HUES64 (cell line): ENCODE measurements around the gene OTUD7B.
A peak's percentile ranks its signal among the peaks of the same experiment; 100 is the strongest.

Source experiments
- H3K27ac ChIP-seq: 2 replicates; pipeline ENCODE4 v1.7.0; 2013; ENCODE audit warnings: low read depth, low read length, inconsistent platforms
- H3K27me3 ChIP-seq: 2 replicates; pipeline ENCODE4 v1.6.1; 2013; ENCODE audit warnings: mild to moderate bottlenecking, low read length; ENCODE audit not compliant: insufficient read depth
- H3K36me3 ChIP-seq: 2 replicates; pipeline ENCODE4 v1.6.1; 2013; ENCODE audit warnings: mild to moderate bottlenecking, low read length; ENCODE audit not compliant: insufficient read depth
- H3K4me1 ChIP-seq: 2 replicates; pipeline ENCODE4 v1.6.1; 2013; ENCODE audit warnings: mild to moderate bottlenecking, low read length, moderate library complexity; ENCODE audit not compliant: insufficient read depth
- H3K4me3 ChIP-seq: 2 replicates; pipeline ENCODE4 v1.5.1; 2013; ENCODE audit warnings: mild to moderate bottlenecking, low read length, moderate library complexity
- H3K9ac ChIP-seq: 2 replicates; pipeline ENCODE4 v1.6.1; 2013; ENCODE audit warnings: mild to moderate bottlenecking, low read depth, low read length
- H3K9me3 ChIP-seq: 2 replicates; pipeline ENCODE4 v1.6.1; 2013; ENCODE audit warnings: low read depth, low read length; ENCODE audit not compliant: insufficient read depth
- WGBS: fragments of 150-250, 120-280 bp; methylation state at CpG from one replicate; pipeline ENCODE4 v1.1.7; 2013; ENCODE audit warnings: missing lambda C conversion rate; 5-methylcytosine and 5-hydroxymethylcytosine counted together

Gene OTUD7B

DNA sequence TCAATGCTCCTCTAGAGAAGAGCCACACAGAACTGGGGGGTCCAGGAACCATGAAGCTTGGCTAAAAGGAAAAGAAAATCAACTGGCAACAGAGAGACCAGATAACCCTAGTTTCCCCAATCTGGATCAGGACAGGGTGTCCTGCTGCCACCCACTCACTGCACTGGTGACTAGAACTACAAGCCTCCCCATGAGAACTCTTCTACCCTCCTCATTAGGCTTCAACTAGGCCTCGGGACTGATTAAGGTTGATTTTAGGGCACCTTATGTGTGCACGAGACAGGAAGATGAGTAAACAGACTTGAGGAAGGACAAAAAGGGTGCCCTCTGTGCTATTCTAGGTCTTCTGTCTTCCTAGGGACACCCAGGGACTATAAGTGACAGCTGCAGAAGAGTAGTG is 80.7 kb downstream of the OTUD7B start:
- no peak overlapping the region for H3K4me3 ChIP-seq
- H3K27ac ChIP-seq: no peak overlapping the region
- 91% methylated on average over 2 of the region's 2 CpGs for WGBS
- H3K4me1 ChIP-seq: peaks cover 9% of the 10 kb centered on the region
- no peaks in the 10 kb centered on the region for H3K27me3 ChIP-seq
- H3K9me3 ChIP-seq: no peaks in the 10 kb centered on the region
- peaks cover 21% of the 10 kb centered on the region for H3K36me3 ChIP-seq
- H3K9ac ChIP-seq: no peak overlapping the region

DNA sequence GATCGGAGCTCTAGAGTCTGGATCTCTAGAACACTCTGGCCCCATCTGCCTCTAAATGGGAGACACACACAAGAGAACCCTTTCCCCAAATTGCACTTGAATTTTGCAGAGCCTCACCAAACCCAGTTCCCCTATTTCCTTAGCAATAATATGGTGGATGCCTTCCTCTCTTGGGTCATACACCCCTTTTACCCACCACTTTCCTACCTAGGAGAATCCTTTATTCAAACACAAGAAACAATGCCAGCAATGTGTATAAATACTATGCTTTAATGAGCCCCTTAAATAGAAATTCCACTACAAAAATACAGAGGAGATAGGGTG is 82.2 kb downstream of the OTUD7B start:
- peaks cover 36% of the 10 kb centered on the region for H3K36me3 ChIP-seq
- H3K27ac ChIP-seq: peak overlapping the region; percentile 100
- peak overlapping the region; percentile 98 for H3K4me3 ChIP-seq
- H3K27me3 ChIP-seq: no peaks in the 10 kb centered on the region
- no CpG with 5 or more reads among the region's 1 CpG for WGBS
- H3K9me3 ChIP-seq: no peaks in the 10 kb centered on the region
- peaks cover 9% of the 10 kb centered on the region for H3K4me1 ChIP-seq
- H3K9ac ChIP-seq: peak overlapping the region; percentile 98

DNA sequence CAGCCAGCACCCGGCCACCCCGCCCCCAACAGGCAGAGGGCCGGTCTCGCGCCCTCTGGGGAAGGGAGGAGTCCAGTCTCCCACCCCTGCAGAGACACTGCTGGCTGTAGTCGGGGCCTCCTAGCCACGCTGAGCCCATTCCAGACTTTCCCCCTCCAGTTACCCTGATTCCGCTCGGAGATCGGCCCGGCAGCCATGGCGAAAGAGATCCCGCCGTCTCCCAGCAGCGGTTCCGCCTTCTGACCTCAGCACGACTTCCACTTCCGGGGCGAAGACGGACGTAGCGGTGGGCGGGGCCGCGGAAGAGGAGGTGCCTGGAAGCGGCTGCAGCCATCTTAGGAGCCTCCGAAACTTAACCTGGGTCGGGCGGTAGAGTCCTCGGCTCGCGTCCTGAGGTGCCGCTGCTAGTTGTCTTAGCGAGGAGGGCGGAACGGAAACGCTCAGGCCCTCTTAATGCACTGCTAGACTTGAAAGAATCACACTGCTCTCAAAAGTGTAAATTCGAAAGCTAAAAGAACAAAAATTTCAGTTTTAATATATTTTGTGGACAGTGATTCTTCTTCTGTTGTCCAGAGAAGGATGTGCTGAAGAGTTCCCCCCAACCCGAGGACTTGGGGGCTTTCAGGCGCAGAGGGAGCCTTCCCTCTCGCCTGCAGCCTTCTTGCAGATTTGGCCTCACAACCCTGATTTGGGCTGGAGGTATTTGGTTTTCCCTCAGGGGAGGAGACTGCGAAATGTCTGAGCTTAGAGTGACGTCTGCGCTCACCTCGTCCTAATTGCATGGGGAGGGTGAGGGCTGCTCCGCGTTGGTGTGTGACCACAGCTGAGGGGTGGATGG is 82.7 kb downstream of the OTUD7B start, which contains the start of gene SF3B4:
Gene SF3B4 (minus strand): TSS at position 241 of the 838 bp plus-strand sequence. CDS start 44 bp downstream, at position 197.
- H3K36me3 ChIP-seq: peaks cover 42% of the 10 kb centered on the region
- H3K27me3 ChIP-seq: no peaks in the 10 kb centered on the region
- H3K4me3 ChIP-seq: peak within 1 kb of the TSS; percentile 98
- H3K4me1 ChIP-seq: peaks cover 9% of the 10 kb centered on the region
- no peaks in the 10 kb centered on the region for H3K9me3 ChIP-seq
- H3K9ac ChIP-seq: peak within 1 kb of the TSS; percentile 98
- under 1% methylated on average over 46 of the region's 47 CpGs for WGBS
- H3K27ac ChIP-seq: peak within 1 kb of the TSS; percentile 100

DNA sequence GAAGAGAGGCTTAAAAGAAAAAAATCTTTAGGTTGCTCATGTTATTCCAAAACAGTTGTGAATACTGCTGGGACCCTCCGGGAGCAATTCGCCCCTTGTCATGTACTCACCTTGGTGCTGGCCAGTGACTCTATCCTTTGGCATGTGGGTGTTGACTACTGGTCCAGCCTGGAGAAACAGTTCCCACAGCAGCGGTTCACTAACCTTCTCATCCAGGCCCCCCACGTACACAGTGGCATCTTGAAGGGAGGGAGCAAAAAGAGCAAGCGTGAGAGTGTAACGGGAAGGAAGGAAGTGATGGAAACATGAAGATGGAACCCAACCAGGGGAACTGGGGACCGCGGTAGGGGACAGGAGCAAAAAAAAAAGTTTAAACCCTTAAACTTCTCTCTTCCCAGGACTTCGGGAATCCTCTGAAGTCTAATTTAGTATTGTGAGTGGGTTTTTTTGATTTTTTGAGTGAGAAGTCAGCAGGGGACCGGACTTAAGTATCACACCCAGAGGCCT is 83.4 kb downstream of the OTUD7B start:
- WGBS: 3% methylated on average over 6 of the region's 10 CpGs
- Histone ChIP-seq H3K36me3 (peaks cover 47% of the 10 kb centered on the region), H3K27ac (peak overlapping the region; percentile 100), H3K27me3 (no peaks in the 10 kb centered on the region), H3K4me3 (peak overlapping the region; percentile 98), H3K9ac (peak overlapping the region; percentile 98), H3K4me1 (peaks cover 9% of the 10 kb centered on the region), H3K9me3 (no peaks in the 10 kb centered on the region)

DNA sequence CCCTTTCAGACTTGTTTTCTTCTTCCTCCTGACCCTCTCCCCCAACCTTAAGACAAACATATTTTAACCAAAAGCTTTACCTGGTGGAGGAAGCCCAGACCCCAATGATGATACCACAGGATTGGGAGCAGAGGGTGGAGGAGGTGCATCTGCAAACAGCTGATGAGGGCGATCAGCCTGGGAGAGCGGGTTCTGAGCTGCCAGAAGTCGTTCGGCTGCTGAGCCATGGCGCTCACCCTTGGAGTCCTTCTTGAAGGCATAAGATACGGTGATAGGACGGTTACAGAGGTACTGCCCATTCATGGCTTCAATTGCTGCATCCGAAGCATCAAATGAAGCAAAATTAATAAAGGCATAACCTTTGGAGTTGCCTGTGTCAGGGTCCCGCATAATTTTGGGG is 84.2 kb downstream of the OTUD7B start:
- no peaks in the 10 kb centered on the region for H3K27me3 ChIP-seq
- no peak overlapping the region; the same call in 1 of the 2 replicates for H3K9ac ChIP-seq
- WGBS: 91% methylated on average over 9 of the region's 9 CpGs
- H3K4me3 ChIP-seq: peak overlapping the region; percentile 98
- peaks cover 53% of the 10 kb centered on the region for H3K36me3 ChIP-seq
- no peak overlapping the region for H3K27ac ChIP-seq
- no peaks in the 10 kb centered on the region for H3K9me3 ChIP-seq
- peaks cover 9% of the 10 kb centered on the region for H3K4me1 ChIP-seq

DNA sequence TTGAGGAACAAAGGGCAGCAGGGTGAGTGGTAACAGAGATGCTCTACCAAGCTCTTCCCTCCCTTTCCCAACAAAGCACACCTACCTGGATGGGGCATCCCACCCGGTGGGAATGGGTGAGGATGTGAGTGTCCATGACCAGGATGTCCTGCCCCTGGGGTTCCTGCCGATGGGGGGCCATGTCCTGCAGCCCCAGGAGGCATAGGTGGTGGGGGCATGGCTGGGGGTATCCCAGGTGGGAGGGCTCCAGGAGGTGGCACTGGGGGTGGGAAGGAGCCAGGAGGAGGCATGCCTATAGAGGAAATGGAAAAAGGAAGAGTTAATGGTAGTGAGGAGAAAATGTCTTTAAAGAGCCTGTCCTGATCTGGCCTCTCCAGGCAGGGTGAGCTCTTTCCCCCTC is 84.8 kb downstream of the OTUD7B start:
- 88% methylated on average over 2 of the region's 2 CpGs for WGBS
- Histone ChIP-seq H3K9ac (no peak overlapping the region), H3K4me3 (peak overlapping the region; percentile 98; the same call in 1 of the 2 replicates), H3K4me1 (peaks cover 9% of the 10 kb centered on the region), H3K27me3 (no peaks in the 10 kb centered on the region), H3K9me3 (no peaks in the 10 kb centered on the region), H3K36me3 (peaks cover 53% of the 10 kb centered on the region), H3K27ac (no peak overlapping the region)

DNA sequence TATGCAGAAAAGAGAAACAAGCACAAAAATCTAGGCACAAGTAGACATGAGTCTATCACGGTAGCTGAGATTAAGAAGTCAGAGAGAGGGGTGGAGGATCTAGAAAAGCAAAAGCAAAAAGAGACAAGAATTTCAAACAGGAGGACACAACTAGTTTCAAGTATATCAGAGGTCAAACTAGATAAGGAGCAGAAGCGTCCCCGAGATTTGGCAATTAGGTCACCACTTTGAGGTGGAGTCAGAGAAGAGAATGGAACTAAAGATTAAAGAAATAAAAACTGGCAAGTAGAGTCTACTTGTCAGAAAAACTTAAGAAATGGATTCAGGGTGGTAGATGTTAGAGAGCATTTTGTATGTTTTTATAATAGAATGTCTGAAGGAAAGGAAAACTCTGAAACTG is 85.2 kb downstream of the OTUD7B start:
- 95% methylated on average over 3 of the region's 3 CpGs for WGBS
- Histone ChIP-seq H3K27me3 (no peaks in the 10 kb centered on the region), H3K27ac (no peak overlapping the region), H3K36me3 (peaks cover 53% of the 10 kb centered on the region), H3K9me3 (no peaks in the 10 kb centered on the region), H3K4me1 (peaks cover 9% of the 10 kb centered on the region), H3K4me3 (no peak overlapping the region), H3K9ac (no peak overlapping the region)

DNA sequence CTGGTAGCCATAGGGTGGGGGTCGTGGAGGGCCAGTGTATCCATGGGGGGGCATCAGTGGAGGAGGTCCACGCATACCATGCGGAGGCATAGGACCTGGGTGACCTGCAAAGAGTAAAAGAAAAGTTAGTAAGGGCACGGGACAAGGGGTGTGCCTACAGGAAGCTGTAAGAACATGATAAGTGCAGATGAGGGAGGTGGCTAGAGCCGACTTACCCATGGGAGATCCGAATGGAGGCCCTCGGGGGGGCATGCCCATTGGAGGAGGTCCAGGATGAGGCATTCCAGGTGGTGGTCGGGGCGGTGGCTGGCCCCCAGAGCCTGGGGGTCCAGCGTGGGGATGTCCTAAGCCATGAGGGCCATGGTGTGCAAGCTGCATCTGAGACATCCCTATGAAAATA is 86.9 kb downstream of the OTUD7B start:
- Histone ChIP-seq H3K9ac (no peak overlapping the region), H3K9me3 (no peaks in the 10 kb centered on the region), H3K36me3 (peaks cover 53% of the 10 kb centered on the region), H3K4me3 (no peak overlapping the region), H3K27me3 (no peaks in the 10 kb centered on the region), H3K4me1 (peaks cover 7% of the 10 kb centered on the region), H3K27ac (no peak overlapping the region)
- WGBS: 94% methylated on average over 10 of the region's 10 CpGs

DNA sequence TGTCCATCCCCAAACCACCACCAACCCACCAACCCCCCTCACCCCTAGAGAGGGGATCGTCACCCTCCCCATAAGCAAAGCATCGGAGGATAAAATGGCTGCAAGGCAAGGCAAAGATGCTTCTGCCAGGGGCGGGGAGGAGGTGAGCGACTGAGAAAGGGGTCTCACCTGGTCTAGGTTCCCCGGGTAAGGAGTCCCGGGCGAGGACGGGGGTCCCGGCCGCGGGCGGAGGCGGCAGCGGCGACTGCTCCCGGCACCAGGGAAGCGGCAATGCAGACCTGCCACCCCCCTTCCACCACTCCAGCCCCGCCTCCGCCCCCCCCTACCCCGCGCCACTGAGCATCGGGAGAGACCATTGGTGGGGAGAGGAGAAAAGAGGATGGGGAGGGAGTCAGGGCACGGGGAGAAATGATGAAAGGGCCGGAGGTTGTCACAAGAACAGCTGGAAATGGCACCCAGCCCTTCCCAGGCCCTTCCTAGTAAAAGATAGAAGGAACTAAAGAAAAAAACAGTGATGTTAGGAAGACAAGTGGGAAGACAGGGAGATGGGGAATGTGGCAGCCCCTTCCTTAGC is 92.9 kb downstream of the OTUD7B start, which contains the start of gene SV2A:
Gene SV2A (minus strand): TSS at position 274 of the 574 bp plus-strand sequence. CDS start 4,004 bp downstream, outside the sequence.
- Histone ChIP-seq H3K27ac (no peak within 1 kb of the TSS; the same call in 1 of the 2 replicates), H3K9ac (peak within 1 kb of the TSS; percentile 69), H3K4me3 (peak within 1 kb of the TSS; percentile 81), H3K27me3 (no peaks in the 10 kb centered on the region), H3K4me1 (peaks cover 20% of the 10 kb centered on the region; the same call in 1 of the 2 replicates), H3K9me3 (no peaks in the 10 kb centered on the region), H3K36me3 (peaks cover 22% of the 10 kb centered on the region)
- WGBS: 2% methylated on average over 14 of the region's 24 CpGs

DNA sequence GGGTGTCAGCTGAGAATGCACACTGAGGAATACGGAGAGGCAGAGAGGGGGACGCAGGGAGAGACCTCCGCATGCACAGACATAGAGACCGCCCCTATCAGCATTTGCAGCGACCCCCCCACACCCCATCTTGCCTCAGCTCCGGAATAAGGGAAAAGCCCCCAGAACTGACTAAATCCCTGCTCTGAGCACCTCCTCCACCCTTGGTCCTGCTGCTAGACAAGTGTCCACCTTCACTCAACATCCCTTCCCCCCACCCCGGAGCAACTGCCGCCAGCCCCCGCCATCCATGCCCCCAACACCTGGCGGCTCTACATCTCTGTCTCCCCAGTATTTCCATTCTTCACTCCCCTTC is 93.7 kb downstream of the OTUD7B start:
- peak overlapping the region; percentile 69; the same call in 1 of the 2 replicates for H3K9ac ChIP-seq
- H3K4me3 ChIP-seq: peak overlapping the region; percentile 81
- peaks cover 20% of the 10 kb centered on the region; the same call in 1 of the 2 replicates for H3K4me1 ChIP-seq
- WGBS: under 1% methylated on average over 10 of the region's 10 CpGs
- peaks cover 18% of the 10 kb centered on the region for H3K36me3 ChIP-seq
- H3K9me3 ChIP-seq: no peaks in the 10 kb centered on the region
- no peaks in the 10 kb centered on the region for H3K27me3 ChIP-seq
- H3K27ac ChIP-seq: no peak overlapping the region

DNA sequence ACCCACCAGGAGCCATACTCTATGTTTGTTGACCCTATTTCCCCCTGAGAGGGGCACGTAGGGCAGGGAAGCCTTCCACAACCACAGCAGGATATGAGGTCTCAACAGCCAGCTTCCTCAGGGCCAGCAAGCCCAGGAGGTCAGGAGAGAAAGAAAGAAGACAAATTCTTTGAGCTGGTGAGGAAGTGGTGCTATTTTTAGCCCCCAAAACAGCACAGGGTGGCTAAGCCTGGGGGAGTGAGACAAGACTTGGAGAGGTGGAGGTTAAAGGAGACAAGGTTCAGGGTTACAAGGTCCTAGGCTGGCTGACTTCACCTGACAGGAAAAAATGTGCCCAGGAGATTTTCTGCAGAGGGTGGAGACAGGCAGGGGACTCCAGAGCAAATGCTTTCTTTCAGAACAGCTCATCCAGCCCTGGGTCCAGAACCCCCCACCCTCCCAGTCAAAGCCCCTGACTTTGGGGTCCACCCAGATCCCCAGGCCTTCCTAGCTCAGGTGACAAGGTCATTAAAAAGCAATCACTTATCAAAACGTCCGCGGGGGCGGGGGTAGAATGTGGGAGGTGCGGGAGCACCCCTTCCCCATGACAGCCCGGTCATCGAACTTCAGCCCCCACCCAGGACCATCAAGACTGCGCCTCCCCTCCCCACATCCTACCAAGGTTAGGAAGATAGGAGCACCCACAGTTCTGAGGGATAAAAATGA is 94.2 kb downstream of the OTUD7B start:
- Histone ChIP-seq H3K36me3 (peaks cover 19% of the 10 kb centered on the region), H3K9ac (peak overlapping the region; percentile 14; the same call in 1 of the 2 replicates), H3K4me1 (peaks cover 20% of the 10 kb centered on the region; the same call in 1 of the 2 replicates), H3K27me3 (no peaks in the 10 kb centered on the region), H3K9me3 (no peaks in the 10 kb centered on the region), H3K27ac (no peak overlapping the region), H3K4me3 (peak overlapping the region; percentile 81)
- WGBS: 9% methylated on average over 1 of the region's 9 CpGs
